GM21528 (cell line): ENCODE measurements around the gene MYH9.
"Not testable (repeated sequence)": the region's sequence is repeated elsewhere in the genome, so short reads cannot be mapped to it uniquely, and the experiment has no call there.

ENCODE experiments used
- ATAC-seq: cut with Tn5 transposase; IDR thresholded peaks from one replicate; pipeline ENCODE4 v1.9.1; 2021; ENCODE audit warnings: mild to moderate bottlenecking, moderate library complexity; ENCODE audit not compliant: unreplicated experiment, low FRiP score

MYH9 gene

DNA sequence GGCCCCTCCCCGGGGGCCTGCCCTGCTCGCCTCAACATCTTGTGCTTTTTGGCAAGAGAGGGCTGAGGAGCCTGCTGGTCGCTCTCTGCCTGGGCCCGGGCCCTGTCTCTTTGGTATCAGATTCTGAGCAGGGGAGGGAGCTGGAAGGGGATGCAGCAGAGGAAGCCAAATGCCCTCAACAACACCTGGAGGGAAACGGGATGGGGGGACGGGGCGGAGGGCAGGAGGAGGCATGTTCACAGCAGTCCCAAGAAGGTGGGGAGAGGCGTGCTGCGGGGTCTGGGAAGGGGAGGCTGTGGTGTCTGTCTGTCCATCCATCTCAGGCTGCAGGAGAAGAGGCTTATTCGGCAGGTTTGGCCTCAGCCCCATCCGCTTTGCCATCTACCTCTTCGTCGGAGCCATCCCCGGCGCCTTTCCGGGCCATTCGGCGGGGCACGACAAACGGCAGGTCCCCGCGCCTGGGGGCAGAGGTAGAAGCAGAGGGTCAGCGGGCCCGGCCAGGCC is 105.4 kb downstream of the MYH9 start:
- no peak for ATAC-seq

DNA sequence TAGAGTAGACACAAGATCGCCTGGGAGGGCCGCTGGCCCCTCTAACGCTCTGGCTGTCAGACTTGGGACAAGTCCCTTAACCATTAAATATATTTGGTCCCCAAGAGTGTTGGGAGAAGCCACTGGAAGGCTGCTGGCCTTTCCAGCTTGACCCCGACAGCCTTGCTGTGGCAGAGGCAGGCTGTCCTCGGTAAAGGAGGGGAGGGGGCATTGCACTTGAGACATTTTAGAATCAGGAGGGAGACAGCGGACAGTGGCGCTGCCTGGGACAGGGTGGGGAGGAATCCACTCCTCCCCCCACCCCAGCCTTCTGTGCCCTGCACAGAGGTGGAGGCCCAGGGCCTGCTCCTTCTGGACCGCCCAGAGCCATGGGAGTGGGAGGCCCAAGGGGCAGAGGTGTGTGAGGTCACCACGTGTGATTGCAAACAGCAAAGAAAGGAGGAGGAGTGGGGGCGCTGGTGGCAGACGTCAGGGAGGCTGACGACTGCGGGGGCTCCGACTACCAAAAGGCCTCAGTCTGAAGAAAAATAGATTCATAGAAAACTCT is 105.9 kb downstream of the MYH9 start:
- no peak for ATAC-seq

DNA sequence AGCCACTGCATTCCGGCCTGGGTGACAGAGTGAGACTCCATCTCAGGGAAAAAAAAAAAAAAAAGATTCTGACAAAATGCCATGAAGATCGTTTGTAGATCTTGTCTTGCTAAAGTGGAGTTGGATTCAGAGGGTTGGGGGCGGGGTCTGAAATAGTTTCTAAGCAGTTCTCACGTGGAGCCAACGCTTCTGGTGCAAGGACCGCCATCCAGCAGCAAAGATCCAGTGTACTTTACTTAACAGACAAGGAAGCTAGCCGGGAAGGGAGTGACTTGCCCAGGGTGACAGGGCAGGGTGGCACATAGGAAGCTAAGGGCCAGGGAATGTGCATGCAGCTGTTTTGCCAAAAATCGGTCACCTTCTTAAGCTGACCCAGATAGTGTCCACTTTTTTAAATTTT is 107.4 kb downstream of the MYH9 start:
- no peak for ATAC-seq

GRCh38 chr22:36279219-36279666 is 108.5 kb downstream of the MYH9 start:
- no peak for ATAC-seq

GRCh38 chr22:36277482-36278291 is 110.1 kb downstream of the MYH9 start:
- ATAC-seq = no peak

GRCh38 chr22:36274531-36274930 is 113.2 kb downstream of the MYH9 start:
- no peak for ATAC-seq

GRCh38 chr22:36271951-36272350 is 115.8 kb downstream of the MYH9 start:
- not testable (repeated sequence) for ATAC-seq

- not testable (repeated sequence) for ATAC-seq
These were observed 116.5 kb downstream of the MYH9 start for GRCh38 chr22:36271231-36271630.

DNA sequence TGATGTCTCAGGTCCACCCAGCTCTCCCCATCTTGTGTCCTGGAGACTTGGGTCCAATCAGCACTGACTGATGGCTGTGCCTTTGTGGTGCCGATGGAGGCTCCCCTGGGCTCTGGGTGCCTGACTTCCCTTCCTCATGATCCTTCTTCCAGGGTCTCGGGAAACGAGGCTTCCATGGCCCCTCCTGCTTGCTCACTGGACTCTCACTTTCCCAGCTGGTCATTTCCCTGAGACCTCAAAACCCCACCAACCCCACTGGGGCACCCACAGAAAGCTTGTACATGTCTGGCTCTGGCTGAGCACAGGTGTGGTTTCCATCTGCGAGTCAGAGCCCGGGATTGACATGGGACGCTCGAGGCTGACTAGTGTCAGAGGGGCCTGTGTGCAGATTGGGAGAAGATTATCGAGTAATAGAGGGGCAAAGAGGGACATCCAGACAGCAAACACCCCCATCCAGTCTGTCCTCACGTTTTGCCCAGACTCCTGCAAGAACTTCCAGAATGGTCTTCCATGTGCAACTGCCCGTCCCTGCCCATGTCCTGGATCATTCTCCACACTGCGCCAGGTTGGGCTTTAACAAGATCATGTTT is 119.8 kb downstream of the MYH9 start:
- no peak for ATAC-seq

- no peak for ATAC-seq
These were observed 120.7 kb downstream of the MYH9 start for GRCh38 chr22:36267058-36267457.

DNA sequence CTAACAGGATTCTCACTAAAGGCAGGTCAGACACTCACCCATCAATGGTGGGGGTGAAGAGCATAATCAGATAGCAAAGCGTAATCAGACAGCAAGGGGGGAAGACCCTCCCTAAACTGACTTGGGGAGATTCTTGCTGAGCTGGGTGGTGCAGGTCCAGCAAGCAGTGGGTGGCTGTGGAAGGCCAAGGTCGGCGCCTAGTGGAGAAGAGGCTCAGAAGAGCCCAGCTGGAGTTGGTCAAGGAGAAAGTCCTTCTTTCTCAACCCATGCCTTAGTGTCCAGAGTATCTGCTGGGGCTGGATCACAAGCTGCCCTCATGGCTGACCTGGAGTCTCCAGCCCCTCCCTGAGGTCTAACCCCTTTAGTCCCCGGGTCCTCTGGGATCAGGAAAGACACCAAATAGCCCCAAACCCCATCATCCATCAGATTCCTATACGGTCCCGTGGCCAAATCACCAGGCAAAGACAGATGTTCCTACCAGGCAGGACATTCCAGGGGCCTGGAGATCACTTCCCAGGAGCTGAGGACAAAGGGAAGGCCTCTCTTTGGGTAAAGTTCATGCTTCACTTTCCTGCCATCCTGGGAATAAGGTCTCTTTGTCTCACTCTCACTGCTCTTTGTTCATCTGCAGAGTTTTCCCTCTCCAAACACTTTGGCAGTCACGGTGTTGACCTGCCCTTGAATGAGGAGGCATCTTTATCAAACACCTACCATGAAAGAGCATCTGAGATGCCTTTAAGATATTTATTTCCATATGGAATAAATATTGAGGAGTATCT is 123.7 kb downstream of the MYH9 start:
- ATAC-seq = not testable (repeated sequence)

DNA sequence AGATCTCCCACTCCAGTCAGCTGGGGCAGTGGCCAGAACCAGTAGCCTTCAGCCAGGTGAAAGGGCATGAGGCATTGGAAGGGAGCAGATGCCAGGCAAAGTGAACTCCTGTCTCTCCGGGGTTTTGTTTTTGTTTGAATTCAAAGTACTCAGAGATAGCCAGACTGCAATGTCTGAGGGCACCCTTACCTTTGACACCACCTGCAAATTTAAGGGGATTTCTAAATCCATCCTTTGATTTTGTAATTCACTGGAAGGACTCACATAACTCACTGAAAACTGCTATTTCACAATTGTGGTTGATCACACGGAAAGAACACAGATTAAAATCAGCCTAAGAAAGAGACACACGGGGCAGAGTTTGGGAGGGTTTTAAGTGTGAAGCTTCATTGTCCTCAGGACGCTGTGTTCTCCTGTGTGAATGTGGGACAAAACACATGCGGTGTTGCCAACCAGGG is 124.5 kb downstream of the MYH9 start:
- ATAC-seq = not testable (repeated sequence)

DNA sequence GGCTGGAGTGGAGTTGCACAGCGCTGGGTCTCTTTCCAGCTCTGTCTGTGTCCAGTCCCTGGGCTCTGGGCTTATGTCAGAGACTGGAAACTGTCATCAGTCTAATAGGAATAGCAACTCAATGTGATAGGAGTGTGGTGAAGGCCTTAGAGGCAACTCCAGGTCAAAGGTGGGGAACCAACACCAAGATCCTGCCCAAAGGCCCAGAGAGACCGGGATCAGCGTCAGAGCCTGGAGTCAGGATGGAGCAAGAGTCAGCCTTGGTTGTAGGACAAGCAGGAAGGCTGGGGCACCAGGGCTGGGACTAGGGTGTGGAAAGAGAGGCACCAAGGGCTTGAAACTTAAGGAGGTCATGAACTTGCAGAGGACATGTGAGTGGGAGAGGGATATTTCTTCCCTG is 125.5 kb downstream of the MYH9 start:
- not testable (repeated sequence) for ATAC-seq

- ATAC-seq = not testable (repeated sequence)
These were observed 126.1 kb downstream of the MYH9 start for GRCh38 chr22:36261675-36262074.

DNA sequence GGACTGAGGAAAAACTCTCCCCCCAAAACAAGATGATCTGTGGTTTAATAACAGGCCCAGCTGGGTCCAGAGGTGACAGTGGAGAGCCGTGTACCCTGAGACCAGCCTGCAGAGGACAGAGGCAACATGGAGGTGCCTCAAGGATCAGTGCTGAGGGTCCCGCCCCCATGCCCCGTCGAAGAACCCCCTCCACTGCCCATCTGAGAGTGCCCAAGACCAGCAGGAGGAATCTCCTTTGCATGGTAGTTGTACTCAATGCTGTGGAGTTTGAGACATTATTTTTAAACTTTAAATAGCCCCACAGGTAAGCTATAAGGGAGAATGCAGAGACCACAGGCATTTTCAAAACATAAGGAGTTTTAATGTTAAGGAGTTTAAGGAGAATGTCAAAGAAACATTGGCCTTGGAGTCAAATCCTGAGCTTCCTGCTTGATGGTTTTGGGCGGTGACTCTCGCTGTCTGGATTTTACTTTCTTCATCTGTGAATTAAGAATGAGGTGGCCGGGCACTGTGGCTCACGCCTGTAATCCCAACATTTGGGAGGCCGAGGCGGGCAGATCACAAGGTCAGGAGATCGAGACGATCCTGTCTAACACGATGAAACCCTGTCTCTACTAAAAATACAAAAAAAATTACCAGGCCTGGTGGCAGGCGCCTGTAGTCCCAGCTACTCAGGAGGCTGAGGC is 128.0 kb downstream of the MYH9 start:
- no peak for ATAC-seq

- no peak for ATAC-seq
These were observed 128.8 kb downstream of the MYH9 start for GRCh38 chr22:36258701-36259614.

DNA sequence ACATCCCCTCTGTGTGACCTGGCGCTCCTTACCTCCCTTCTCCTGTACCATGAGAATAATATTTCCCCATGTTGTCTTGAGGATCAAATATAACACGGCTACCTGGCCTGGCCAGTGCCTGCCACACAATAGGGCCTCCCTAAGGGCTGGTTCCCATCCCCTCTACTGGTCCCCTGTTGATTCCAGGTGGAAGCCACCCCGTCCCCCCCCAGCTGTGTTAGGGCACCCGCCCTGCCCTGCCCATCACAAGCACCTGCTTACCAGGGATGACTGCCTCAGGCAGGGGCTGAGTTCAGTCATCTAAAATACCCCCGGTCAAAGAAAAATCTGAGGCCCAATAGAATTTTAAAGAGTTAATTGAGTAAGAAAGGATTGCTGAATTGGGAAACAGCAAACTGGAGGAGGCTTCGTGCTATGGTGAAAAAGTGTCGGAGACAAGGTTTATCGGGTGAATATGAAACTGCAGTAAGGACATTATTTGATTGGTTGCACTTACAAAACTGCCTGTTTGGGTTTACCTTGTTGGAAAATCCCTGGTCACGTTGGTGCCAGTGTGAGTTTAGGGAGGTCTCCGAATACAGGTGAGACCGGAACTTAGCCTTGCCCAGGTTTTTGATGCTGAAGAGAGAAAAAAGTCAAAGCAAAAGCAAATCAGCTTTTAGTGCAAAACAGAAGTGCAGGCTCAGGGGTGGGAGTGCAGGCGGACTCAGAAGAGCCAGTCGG is 129.7 kb downstream of the MYH9 start:
- ATAC-seq = no peak

DNA sequence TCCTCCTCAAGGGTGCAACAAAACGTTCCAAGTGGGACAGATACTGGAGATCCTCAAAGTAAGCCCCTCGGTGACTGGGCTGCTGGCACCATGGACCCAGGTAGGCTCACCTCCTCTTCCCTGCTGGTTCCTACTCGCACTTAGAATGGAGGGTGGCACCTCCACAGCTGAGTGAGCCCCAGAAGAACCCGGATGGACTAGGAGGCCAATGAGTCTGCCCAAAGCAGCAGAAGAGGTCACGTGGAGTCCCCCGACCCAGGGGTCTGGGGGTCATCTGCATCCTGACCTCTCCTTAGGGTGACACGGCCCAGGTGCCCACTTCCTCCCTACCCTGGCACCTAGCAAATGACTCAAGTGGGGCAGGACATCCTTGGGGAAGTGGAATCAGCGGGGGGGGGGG is 130.5 kb downstream of the MYH9 start:
- no peak for ATAC-seq
